ENCODE measurements around the gene DDX52.

- TF ChIP-seq, protein P1, sequence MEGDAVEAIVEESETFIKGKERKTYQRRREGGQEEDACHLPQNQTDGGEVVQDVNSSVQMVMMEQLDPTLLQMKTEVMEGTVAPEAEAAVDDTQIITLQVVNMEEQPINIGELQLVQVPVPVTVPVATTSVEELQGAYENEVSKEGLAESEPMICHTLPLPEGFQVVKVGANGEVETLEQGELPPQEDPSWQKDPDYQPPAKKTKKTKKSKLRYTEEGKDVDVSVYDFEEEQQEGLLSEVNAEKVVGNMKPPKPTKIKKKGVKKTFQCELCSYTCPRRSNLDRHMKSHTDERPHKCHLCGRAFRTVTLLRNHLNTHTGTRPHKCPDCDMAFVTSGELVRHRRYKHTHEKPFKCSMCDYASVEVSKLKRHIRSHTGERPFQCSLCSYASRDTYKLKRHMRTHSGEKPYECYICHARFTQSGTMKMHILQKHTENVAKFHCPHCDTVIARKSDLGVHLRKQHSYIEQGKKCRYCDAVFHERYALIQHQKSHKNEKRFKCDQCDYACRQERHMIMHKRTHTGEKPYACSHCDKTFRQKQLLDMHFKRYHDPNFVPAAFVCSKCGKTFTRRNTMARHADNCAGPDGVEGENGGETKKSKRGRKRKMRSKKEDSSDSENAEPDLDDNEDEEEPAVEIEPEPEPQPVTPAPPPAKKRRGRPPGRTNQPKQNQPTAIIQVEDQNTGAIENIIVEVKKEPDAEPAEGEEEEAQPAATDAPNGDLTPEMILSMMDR (IDR thresholded peaks at IDR 0.05 in 4 of 5, conservative IDR thresholded peaks at IDR 0.05 in 1 of 5) = no peak
- TF ChIP-seq POLR2A (IDR thresholded peaks at IDR 0.05) = no peak
Measured at GRCh38 chr17:37614391-37614790, 28.9 kb downstream of the DDX52 start.

Data from gastrocnemius medialis (tissue), 4 donors.